ENCODE results near the gene MUC20. TPM values are rescaled to one million over a fixed set of nuclear protein-coding genes. Genes with fewer than 3 reads are reported as not detected.
"Not testable (repeated sequence)": the region's sequence is repeated elsewhere in the genome, so short reads cannot be mapped to it uniquely, and the experiment has no call there.

MUC20 gene
- total RNA-seq, 6 donors from 2014 or later, result 10.1 to 39.8 (median 15.2) TPM

- no peak for TF ChIP-seq CTCF (IDR thresholded peaks at IDR 0.05)
- no peak for TF ChIP-seq EP300 (IDR thresholded peaks at IDR 0.05)
- no peak for TF ChIP-seq POLR2A (IDR thresholded peaks at IDR 0.05)
- no peak for TF ChIP-seq POLR2AphosphoS5 (IDR thresholded peaks at IDR 0.05)
- Histone ChIP-seq H3K4me1 (no peaks in the 10 kb centered on the region), H3K4me3 (no peak overlapping the region), H3K36me3 (peaks cover 0 to 29% (median 3%) of the 10 kb centered on the region in 4 donors), H3K27ac (no peak overlapping the region), H3K9me3 (no peaks in the 10 kb centered on the region), H3K27me3 (no peaks in the 10 kb centered on the region)
- ATAC-seq (ENCODE audit: low FRiP score in 2 of 2), result no peak
- WGBS, 2 donors, result 38 to 47% methylated on average over 7 of the region's 7 CpGs
- no peak for DNase-seq
Measured at GRCh38 chr3:195727606-195728195, 6.9 kb downstream of the MUC20 start.

GRCh38 chr3:195728789-195729188, 8.0 kb downstream of the MUC20 start:
- peaks cover 0 to 40% (median 5%) of the 10 kb centered on the region in 4 donors for H3K36me3 ChIP-seq
- 91 to 92% methylated on average over 4 to 5 of the region's 5 CpGs for WGBS, 2 donors
- not testable (repeated sequence) for DNase-seq; ATAC-seq (ENCODE audit: low FRiP score in 2 of 2); H3K27ac ChIP-seq; H3K4me3 ChIP-seq; H3K9me3 ChIP-seq; H3K4me1 ChIP-seq; H3K27me3 ChIP-seq

- Histone ChIP-seq H3K9me3 (no peaks in the 10 kb centered on the region), H3K4me1 (no peaks in the 10 kb centered on the region), H3K36me3 (peaks cover 0 to 42% (median 5%) of the 10 kb centered on the region in 4 donors), H3K27me3 (no peaks in the 10 kb centered on the region), H3K27ac (no peak overlapping the region), H3K4me3 (no peak overlapping the region)
- WGBS, 2 donors, result 83 to 87% methylated on average over 18 of the region's 18 CpGs
- ATAC-seq (ENCODE audit: low FRiP score in 2 of 2) (peak in 1 of 2 donors; percentile 16), DNase-seq (peak in 1 of 2 donors; percentile 40)
- TF ChIP-seq CTCF (IDR thresholded peaks at IDR 0.05) (no peak), POLR2AphosphoS5 (IDR thresholded peaks at IDR 0.05) (no peak), POLR2A (IDR thresholded peaks at IDR 0.05) (no peak), EP300 (IDR thresholded peaks at IDR 0.05) (no peak)
Measured at GRCh38 chr3:195729476-195730251, 8.9 kb downstream of the MUC20 start.

GRCh38 chr3:195731356-195731905, 10.7 kb downstream of the MUC20 start:
- TF ChIP-seq POLR2A (IDR thresholded peaks at IDR 0.05) (no peak), EP300 (IDR thresholded peaks at IDR 0.05) (no peak), POLR2AphosphoS5 (IDR thresholded peaks at IDR 0.05) (no peak), CTCF (IDR thresholded peaks at IDR 0.05) (no peak)
- ATAC-seq (ENCODE audit: low FRiP score in 2 of 2), result no peak
- H3K27ac ChIP-seq, result no peak overlapping the region
- WGBS, 2 donors, result 92 to 94% methylated on average over 10 to 11 of the region's 11 CpGs
- no peaks in the 10 kb centered on the region for H3K27me3 ChIP-seq
- peaks cover 0 to 60% (median 5%) of the 10 kb centered on the region in 4 donors for H3K36me3 ChIP-seq
- no peak overlapping the region for H3K4me3 ChIP-seq
- H3K4me1 ChIP-seq, result no peaks in the 10 kb centered on the region
- DNase-seq, result no peak
- no peaks in the 10 kb centered on the region for H3K9me3 ChIP-seq

- ATAC-seq (ENCODE audit: low FRiP score in 2 of 2), result no peak
- DNase-seq, result peak in 1 of 2 donors; percentile 67
- Histone ChIP-seq H3K27me3 (no peaks in the 10 kb centered on the region), H3K4me1 (no peaks in the 10 kb centered on the region), H3K27ac (no peak overlapping the region), H3K4me3 (no peak overlapping the region), H3K9me3 (no peaks in the 10 kb centered on the region), H3K36me3 (peaks cover 0 to 63% (median 5%) of the 10 kb centered on the region in 4 donors)
- TF ChIP-seq POLR2A (IDR thresholded peaks at IDR 0.05) (no peak), POLR2AphosphoS5 (IDR thresholded peaks at IDR 0.05) (no peak), EP300 (IDR thresholded peaks at IDR 0.05) (no peak), CTCF (IDR thresholded peaks at IDR 0.05) (no peak)
- 81 to 82% methylated on average over 12 of the region's 12 CpGs for WGBS, 2 donors
Measured at GRCh38 chr3:195732940-195733339, 12.2 kb downstream of the MUC20 start.
